GM18909 (cell line): ENCODE measurements around the gene DMAP1.

Experiments
- ATAC-seq: cut with Tn5 transposase; IDR thresholded peaks from one replicate; pipeline ENCODE4 v1.9.1; 2021; ENCODE audit warnings: mild to moderate bottlenecking; ENCODE audit not compliant: unreplicated experiment, poor library complexity

The DMAP1 gene

DNA sequence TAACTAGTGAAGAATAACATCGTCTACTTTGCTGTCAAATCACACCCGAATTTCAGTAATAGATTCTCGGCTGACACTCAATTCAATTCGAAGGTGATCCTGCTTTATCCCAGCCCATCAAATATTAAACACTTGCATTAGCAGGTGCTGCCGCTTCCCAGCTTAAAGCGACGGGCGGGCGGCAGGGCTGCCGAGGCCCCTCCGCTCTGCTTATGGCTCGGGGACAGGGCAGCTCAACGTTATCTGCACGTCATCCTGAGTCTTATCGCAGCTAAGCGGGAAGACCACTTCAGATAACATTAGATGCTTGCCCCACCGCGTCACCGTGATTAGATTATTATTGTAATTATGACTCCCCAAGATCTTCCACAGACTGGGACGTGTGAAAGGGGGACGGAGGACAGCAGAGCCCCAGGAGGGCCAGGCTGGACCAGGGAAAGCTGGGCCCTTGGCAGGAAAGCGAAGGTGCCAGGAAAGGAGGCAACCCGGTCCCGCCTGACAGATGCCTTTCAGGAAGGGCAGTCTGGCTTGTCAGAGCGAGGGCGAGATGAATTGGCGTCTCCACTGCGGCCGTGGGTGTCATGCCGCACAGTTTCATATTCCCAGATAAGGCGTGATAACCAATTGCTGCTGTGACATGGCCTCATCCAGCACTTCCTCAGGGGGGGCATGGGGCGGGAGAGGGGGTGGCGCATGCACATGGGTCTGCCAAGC lies 37.0 kb downstream of the DMAP1 start:
- no peak for ATAC-seq

GRCh38 chr1:44251486-44251885 lies 38.2 kb downstream of the DMAP1 start:
- ATAC-seq, result no peak

- no peak for ATAC-seq
Observed at GRCh38 chr1:44251989-44252671, 38.9 kb downstream of the DMAP1 start.

- ATAC-seq, result no peak
Observed at GRCh38 chr1:44254392-44254910, 41.2 kb downstream of the DMAP1 start.

GRCh38 chr1:44256762-44257554 lies 43.7 kb downstream of the DMAP1 start:
- ATAC-seq, result no peak

DNA sequence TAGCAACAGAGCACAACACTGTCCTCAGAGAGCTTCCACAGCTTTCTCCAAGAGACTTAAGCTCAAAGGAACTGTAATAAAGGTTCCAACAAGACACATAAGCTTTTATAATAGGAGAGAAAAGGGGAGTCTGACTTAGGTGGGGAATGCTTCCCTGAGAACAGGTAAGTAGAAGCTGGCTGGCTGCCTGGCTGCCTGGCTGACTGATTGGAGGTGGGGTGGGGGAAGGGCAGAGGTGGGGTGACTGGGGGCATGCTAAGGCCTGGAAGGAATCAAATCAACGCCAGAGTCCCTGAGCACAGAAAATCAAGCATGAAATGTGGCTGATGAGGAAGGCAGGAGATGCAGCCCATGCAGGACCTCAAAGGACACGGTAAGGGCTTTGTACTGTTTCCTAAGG lies 45.8 kb downstream of the DMAP1 start:
- no peak for ATAC-seq

DNA sequence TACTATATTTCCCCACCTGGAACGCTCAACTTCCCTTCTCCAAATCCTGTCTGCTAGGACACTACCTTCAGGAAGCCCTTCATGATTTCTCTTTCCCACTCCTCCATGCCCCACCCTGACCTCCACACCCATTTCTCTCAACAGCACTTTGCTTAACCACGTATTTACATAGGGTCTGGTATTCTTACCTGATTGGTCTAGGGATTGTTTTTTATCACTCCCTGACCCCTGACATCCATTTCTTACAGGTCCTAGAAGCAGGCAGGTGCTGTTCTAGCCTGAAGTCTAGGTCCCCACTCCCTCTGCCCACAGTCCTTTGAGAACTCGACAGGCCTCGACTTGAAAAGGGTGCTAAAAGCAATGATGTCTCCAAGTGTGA lies 47.5 kb downstream of the DMAP1 start:
- no peak for ATAC-seq

GRCh38 chr1:44261171-44261817 lies 48.0 kb downstream of the DMAP1 start:
- no peak for ATAC-seq

DNA sequence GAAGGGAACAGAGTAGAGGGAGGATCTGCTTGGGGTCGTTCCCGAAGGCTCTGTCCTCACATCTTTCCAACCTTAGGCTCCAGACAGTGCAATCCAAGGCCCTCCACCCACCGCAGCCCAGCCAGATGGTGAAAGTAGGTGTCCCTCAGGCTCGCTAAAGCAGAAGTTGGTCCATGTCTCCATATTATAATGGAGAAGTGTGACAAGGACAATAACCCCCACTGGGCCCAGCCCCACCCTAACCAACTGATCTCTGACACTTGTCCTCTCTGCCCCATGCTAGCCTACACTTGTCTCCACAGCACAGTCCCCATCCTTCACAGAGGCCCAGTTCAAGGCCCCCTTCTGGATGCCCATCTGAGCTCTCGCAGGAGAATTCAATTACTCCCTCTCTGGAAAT lies 48.7 kb downstream of the DMAP1 start:
- no peak for ATAC-seq

DNA sequence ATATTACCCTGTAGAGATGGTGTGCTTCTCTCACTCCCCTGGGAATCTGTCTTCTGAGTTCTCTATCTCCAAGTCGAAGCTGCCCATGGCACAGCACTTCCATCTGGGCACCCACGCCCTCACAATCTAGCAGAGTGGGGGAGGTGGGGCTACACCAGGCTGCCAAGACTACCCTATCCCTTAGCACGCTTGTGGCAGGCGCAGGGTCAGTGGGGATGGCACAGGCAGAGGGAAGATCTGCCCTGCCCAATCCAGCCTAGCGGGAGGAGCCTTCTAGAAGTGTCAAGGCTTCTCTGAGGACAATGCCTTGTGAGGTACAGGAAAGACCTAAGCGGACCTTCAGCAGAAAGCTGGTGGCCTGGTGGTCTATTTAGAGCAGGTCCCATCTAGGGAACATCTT lies 49.1 kb downstream of the DMAP1 start:
- no peak for ATAC-seq

GRCh38 chr1:44262816-44263567 lies 49.7 kb downstream of the DMAP1 start:
- ATAC-seq, result no peak

DNA sequence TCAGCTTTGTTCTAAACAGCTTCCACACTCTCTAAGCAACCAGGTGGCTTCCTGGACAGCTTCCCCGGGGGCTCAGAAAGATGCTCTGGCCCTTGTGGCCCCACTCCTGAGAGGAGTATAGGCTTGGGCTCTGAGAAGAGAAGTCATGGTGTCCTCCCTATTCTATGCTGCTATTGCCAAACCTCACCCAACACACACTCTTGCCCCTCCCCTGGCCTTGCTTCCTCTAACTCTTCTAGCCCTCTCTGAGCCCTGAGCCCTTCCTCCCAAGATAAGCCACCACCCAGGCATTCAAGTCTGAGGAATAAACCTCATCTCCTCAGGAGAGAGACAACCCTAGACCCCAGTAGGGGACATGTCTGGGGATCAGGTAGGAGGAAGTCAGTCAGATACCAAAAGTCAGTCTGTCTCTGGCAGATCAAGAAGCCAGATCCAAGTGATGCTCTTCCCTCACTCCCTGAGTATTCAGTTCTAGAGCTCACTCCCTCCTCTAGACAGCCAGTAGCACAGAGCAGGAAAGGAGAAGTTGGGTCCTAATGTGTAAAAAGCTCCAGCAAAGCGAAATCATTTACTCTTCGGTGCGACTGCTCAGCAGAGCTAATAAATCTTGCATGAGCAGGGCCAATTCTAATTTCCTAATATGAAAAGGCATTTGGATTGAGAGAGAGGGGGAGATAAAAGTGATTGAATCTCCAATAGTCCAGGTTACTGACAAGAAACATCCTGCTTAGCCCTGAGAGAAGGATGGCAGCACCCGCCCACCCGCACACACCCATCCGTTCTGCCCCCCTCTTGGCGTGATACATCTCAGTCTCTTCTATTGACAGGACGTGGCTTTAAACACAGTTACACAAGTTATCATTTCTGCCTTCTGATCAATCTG lies 50.5 kb downstream of the DMAP1 start:
- no peak for ATAC-seq

DNA sequence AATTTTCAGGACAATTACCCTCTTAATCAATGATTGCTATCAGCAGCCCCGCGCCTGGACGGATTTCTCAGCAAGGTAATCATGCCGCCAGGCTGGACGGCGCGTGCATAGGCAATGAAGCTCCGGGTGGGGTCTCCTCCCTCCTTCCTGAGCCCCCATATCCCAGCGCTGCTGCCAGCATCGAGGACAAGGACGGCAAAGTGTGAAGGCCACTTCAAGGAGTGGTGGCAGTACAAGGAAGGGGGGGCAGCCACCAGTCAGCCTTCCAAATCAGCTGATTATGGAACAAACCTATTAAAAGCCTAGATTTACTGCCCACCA lies 51.1 kb downstream of the DMAP1 start:
- ATAC-seq, result no peak

DNA sequence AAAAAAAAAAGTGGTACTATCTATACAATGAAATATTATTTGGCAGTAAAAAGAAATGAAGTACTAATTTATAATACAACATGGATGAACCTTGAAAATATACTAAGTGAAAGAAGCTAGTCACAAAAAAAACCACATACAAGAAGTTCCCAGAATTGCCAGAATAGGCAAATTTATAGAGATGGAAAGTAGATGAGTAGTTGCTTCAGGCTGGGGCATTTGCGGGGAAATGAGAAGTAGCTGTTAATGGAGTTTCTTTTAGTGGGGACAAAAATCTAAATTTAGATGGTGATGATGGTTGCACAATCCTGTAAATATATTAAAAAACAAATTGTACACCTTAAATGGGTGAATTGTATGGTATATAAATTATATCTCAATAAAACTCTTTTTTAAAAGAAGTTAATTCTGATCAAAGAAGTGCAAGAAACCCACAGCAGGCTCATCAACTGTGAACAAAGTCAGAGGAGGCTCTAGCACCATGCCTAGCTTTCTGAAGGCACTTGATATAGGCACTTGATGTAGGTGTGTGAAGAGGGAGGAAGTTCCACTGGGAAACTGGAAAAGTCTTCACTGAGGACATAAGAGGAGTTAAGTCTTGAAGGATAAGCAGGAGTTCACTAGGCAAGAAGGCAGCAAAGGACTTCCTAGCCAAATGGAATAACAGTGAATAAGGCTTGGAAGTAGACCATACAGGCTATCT lies 52.5 kb downstream of the DMAP1 start:
- no peak for ATAC-seq

- ATAC-seq, result no peak
Observed at GRCh38 chr1:44266400-44267344, 53.4 kb downstream of the DMAP1 start.

- no peak for ATAC-seq
Observed at GRCh38 chr1:44267438-44267837, 54.2 kb downstream of the DMAP1 start.

GRCh38 chr1:44268054-44268453 lies 54.8 kb downstream of the DMAP1 start:
- ATAC-seq, result no peak
